ENCODE results near the gene TMEM243.

GRCh38 chr7:87202208-87202607 lies 17.3 kb downstream of the TMEM243 start:
- no peak for TF ChIP-seq EZH2 (IDR thresholded peaks at IDR 0.05; ENCODE audit: borderline replicate concordance, insufficient read depth, low read length, poor library complexity, severe bottlenecking)
- no peak for TF ChIP-seq CTCF (IDR thresholded peaks at IDR 0.05; ENCODE audit: poor library complexity, severe bottlenecking)
- TF ChIP-seq POLR2AphosphoS5 (IDR thresholded peaks at IDR 0.05): no peak
- no peak for TF ChIP-seq TAF1 (IDR thresholded peaks at IDR 0.05; ENCODE audit: low read depth)
- TF ChIP-seq EP300 (conservative IDR thresholded peaks at IDR 0.05; ENCODE audit: poor library complexity, severe bottlenecking): no peak
